ENCODE measurements around the gene ZNF219. TPM values are rescaled to one million over a fixed set of nuclear protein-coding genes. Genes with fewer than 3 reads are reported as not detected.

Gene ZNF219
- polyA plus RNA-seq, 2 donors: 39.9 to 42.2 TPM

- Histone ChIP-seq H3K36me3 (ENCODE audit: control insufficient read depth in 2 of 2, insufficient read depth in 2 of 2, low read length in 1 of 2) (peaks cover 0 to 7% of the 10 kb centered on the region in 2 donors), H3K4me3 (ENCODE audit: low read depth in 1 of 2, low read length in 2 of 2) (no peak overlapping the region), H3K27me3 (ENCODE audit: control insufficient read depth in 1 of 2, insufficient read depth in 2 of 2, low read length in 2 of 2) (no peaks in the 10 kb centered on the region), H3K4me1 (ENCODE audit: control insufficient read depth in 2 of 2, insufficient read depth in 2 of 2, low read length in 1 of 2) (no peaks in the 10 kb centered on the region), H3K9me3 (ENCODE audit: control insufficient read depth in 2 of 2, insufficient read depth in 1 of 2, low read depth in 1 of 2, low read length in 1 of 2) (no peaks in the 10 kb centered on the region), H3K27ac (ENCODE audit: low read depth in 2 of 2, low read length in 1 of 2) (no peak overlapping the region)
- WGBS, 2 donors: 87 to 88% methylated on average over 5 of the region's 5 CpGs
Measured at GRCh38 chr14:21078287-21078686, 20.2 kb downstream of the ZNF219 start.

GRCh38 chr14:21077672-21078071 is 20.8 kb downstream of the ZNF219 start:
- WGBS, 2 donors: 79 to 85% methylated on average over 2 of the region's 2 CpGs
- peaks cover 0 to 7% of the 10 kb centered on the region in 2 donors for H3K36me3 ChIP-seq (ENCODE audit: control insufficient read depth in 2 of 2, insufficient read depth in 2 of 2, low read length in 1 of 2)
- no peaks in the 10 kb centered on the region for H3K27me3 ChIP-seq (ENCODE audit: control insufficient read depth in 1 of 2, insufficient read depth in 2 of 2, low read length in 2 of 2)

DNA sequence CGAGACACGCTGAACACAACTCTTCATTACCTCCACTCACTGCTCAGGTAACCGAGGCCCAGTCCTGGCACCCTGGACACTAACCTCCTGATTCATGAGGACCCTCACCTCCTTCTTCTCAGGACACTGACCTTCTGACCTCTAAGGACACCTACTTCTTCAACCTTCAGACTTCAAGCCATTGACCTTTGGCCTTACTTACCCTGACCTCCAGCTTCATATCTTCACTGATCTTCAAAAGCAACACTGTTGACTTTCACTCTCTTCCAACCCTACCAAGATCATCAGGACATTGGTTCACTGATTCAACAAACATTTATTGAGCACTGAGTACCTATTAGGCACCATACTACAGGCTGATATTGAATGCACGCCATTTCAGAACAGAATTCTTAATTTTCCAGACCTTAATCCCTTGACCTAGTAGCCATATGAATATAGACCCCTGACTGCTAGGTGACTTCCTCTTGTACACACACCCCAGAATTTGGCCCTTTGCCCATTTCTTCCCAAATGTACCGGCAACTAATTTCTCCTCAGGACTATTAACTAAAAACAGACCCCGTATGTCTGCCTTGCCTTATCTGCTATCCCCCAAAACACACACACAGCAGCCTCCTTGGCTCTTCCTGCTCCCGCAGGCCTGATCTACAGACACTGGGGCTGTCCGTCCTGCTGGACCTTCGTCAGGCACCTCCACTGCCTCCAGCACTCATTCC is 22.6 kb downstream of the ZNF219 start:
- no peak overlapping the region for H3K27ac ChIP-seq (ENCODE audit: low read depth in 2 of 2, low read length in 1 of 2)
- WGBS, 2 donors: 88 to 91% methylated on average over 9 of the region's 9 CpGs
- no peak overlapping the region for H3K4me3 ChIP-seq (ENCODE audit: low read depth in 1 of 2, low read length in 2 of 2)
- H3K36me3 ChIP-seq (ENCODE audit: control insufficient read depth in 2 of 2, insufficient read depth in 2 of 2, low read length in 1 of 2): no peaks in the 10 kb centered on the region
- H3K9me3 ChIP-seq (ENCODE audit: control insufficient read depth in 2 of 2, insufficient read depth in 1 of 2, low read depth in 1 of 2, low read length in 1 of 2): no peaks in the 10 kb centered on the region
- H3K4me1 ChIP-seq (ENCODE audit: control insufficient read depth in 2 of 2, insufficient read depth in 2 of 2, low read length in 1 of 2): no peaks in the 10 kb centered on the region
- no peaks in the 10 kb centered on the region for H3K27me3 ChIP-seq (ENCODE audit: control insufficient read depth in 1 of 2, insufficient read depth in 2 of 2, low read length in 2 of 2)

More at GRCh38 chr14:21077672-21078071, 20.8 kb downstream of the ZNF219 start:
- Histone ChIP-seq H3K4me3 (ENCODE audit: low read depth in 1 of 2, low read length in 2 of 2) (no peak overlapping the region), H3K4me1 (ENCODE audit: control insufficient read depth in 2 of 2, insufficient read depth in 2 of 2, low read length in 1 of 2) (no peaks in the 10 kb centered on the region), H3K9me3 (ENCODE audit: control insufficient read depth in 2 of 2, insufficient read depth in 1 of 2, low read depth in 1 of 2, low read length in 1 of 2) (no peaks in the 10 kb centered on the region), H3K27ac (ENCODE audit: low read depth in 2 of 2, low read length in 1 of 2) (no peak overlapping the region)

DNA sequence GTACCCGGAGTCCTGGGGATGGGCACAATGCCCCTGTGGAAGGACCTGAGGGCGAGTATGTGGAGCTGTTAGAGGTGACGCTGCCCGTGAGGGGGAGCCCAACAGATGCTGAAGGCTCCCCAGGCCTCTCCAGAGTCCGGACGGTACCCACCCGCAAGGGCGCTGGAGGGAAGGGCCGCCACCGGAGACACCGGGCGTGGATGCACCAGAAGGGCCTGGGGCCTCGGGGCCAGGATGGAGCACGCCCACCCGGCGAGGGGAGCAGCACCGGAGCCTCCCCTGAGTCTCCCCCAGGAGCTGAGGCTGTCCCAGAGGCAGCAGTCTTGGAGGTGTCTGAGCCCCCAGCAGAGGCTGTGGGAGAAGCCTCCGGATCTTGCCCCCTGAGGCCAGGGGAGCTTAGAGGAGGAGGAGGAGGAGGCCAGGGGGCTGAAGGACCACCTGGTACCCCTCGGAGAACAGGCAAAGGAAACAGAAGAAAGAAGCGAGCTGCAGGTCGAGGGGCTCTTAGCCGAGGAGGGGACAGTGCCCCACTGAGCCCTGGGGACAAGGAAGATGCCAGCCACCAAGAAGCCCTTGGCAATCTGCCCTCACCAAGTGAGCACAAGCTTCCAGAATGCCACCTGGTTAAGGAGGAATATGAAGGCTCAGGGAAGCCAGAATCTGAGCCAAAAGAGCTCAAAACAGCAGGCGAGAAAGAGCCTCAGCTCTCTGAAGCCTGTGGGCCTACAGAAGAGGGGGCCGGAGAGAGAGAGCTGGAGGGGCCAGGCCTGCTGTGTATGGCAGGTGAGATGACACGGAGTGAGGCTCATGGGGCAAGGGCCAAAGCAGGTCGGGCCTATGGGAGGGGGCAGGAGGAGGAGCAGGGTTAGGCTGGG is 23.8 kb downstream of the ZNF219 start:
- Histone ChIP-seq H3K9me3 (ENCODE audit: control insufficient read depth in 2 of 2, insufficient read depth in 1 of 2, low read depth in 1 of 2, low read length in 1 of 2) (no peaks in the 10 kb centered on the region), H3K4me3 (ENCODE audit: low read depth in 1 of 2, low read length in 2 of 2) (no peak overlapping the region), H3K36me3 (ENCODE audit: control insufficient read depth in 2 of 2, insufficient read depth in 2 of 2, low read length in 1 of 2) (no peaks in the 10 kb centered on the region), H3K4me1 (ENCODE audit: control insufficient read depth in 2 of 2, insufficient read depth in 2 of 2, low read length in 1 of 2) (no peaks in the 10 kb centered on the region), H3K27ac (ENCODE audit: low read depth in 2 of 2, low read length in 1 of 2) (no peak overlapping the region), H3K27me3 (ENCODE audit: control insufficient read depth in 1 of 2, insufficient read depth in 2 of 2, low read length in 2 of 2) (no peaks in the 10 kb centered on the region)
- WGBS, 2 donors: 86 to 90% methylated on average over 22 to 26 of the region's 26 CpGs

DNA sequence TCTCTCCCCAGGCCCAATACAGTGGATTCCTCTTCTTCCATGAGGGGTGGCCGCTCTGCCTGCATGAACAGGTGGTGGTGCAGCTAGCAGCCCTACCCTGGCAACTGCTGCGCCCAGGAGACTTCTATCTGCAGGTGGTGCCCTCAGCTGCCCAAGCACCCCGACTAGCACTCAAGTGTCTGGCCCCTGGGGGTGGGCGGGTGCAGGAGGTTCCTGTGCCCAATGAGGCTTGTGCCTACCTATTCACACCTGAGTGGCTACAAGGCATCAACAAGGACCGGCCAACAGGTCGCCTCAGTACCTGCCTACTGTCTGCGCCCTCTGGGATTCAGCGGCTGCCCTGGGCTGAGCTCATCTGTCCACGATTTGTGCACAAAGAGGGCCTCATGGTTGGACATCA is 24.5 kb downstream of the ZNF219 start:
- Histone ChIP-seq H3K9me3 (ENCODE audit: control insufficient read depth in 2 of 2, insufficient read depth in 1 of 2, low read depth in 1 of 2, low read length in 1 of 2) (no peaks in the 10 kb centered on the region), H3K4me1 (ENCODE audit: control insufficient read depth in 2 of 2, insufficient read depth in 2 of 2, low read length in 1 of 2) (peaks cover 0 to 6% of the 10 kb centered on the region in 2 donors), H3K27me3 (ENCODE audit: control insufficient read depth in 1 of 2, insufficient read depth in 2 of 2, low read length in 2 of 2) (peaks cover 0 to 3% of the 10 kb centered on the region in 2 donors), H3K27ac (ENCODE audit: low read depth in 2 of 2, low read length in 1 of 2) (no peak overlapping the region), H3K36me3 (ENCODE audit: control insufficient read depth in 2 of 2, insufficient read depth in 2 of 2, low read length in 1 of 2) (no peaks in the 10 kb centered on the region), H3K4me3 (ENCODE audit: low read depth in 1 of 2, low read length in 2 of 2) (no peak overlapping the region)
- 82 to 87% methylated on average over 9 of the region's 9 CpGs for WGBS, 2 donors

- Histone ChIP-seq H3K27me3 (ENCODE audit: control insufficient read depth in 1 of 2, insufficient read depth in 2 of 2, low read length in 2 of 2) (peaks cover 0 to 3% of the 10 kb centered on the region in 2 donors), H3K4me1 (ENCODE audit: control insufficient read depth in 2 of 2, insufficient read depth in 2 of 2, low read length in 1 of 2) (peaks cover 0 to 6% of the 10 kb centered on the region in 2 donors), H3K36me3 (ENCODE audit: control insufficient read depth in 2 of 2, insufficient read depth in 2 of 2, low read length in 1 of 2) (no peaks in the 10 kb centered on the region), H3K27ac (ENCODE audit: low read depth in 2 of 2, low read length in 1 of 2) (peak overlapping the region in 1 of 2 donors; percentile 54), H3K4me3 (ENCODE audit: low read depth in 1 of 2, low read length in 2 of 2) (no peak overlapping the region), H3K9me3 (ENCODE audit: control insufficient read depth in 2 of 2, insufficient read depth in 1 of 2, low read depth in 1 of 2, low read length in 1 of 2) (no peaks in the 10 kb centered on the region)
- WGBS, 2 donors: 76 to 88% methylated on average over 9 of the region's 9 CpGs
Measured at GRCh38 chr14:21072781-21073339, 25.6 kb downstream of the ZNF219 start.

- WGBS, 2 donors: 43 to 54% methylated on average over 4 of the region's 4 CpGs
- peaks cover 0 to 3% of the 10 kb centered on the region in 2 donors for H3K27me3 ChIP-seq (ENCODE audit: control insufficient read depth in 1 of 2, insufficient read depth in 2 of 2, low read length in 2 of 2)
- no peaks in the 10 kb centered on the region for H3K9me3 ChIP-seq (ENCODE audit: control insufficient read depth in 2 of 2, insufficient read depth in 1 of 2, low read depth in 1 of 2, low read length in 1 of 2)
Measured at GRCh38 chr14:21072031-21072473, 26.4 kb downstream of the ZNF219 start.

GRCh38 chr14:21071225-21072030 is 27.0 kb downstream of the ZNF219 start:
- Histone ChIP-seq H3K27ac (ENCODE audit: low read depth in 2 of 2, low read length in 1 of 2) (peak overlapping the region; percentile 73 to 78), H3K4me1 (ENCODE audit: control insufficient read depth in 2 of 2, insufficient read depth in 2 of 2, low read length in 1 of 2) (peaks cover 0 to 6% of the 10 kb centered on the region in 2 donors), H3K9me3 (ENCODE audit: control insufficient read depth in 2 of 2, insufficient read depth in 1 of 2, low read depth in 1 of 2, low read length in 1 of 2) (no peaks in the 10 kb centered on the region), H3K36me3 (ENCODE audit: control insufficient read depth in 2 of 2, insufficient read depth in 2 of 2, low read length in 1 of 2) (no peaks in the 10 kb centered on the region), H3K27me3 (ENCODE audit: control insufficient read depth in 1 of 2, insufficient read depth in 2 of 2, low read length in 2 of 2) (peaks cover 0 to 3% of the 10 kb centered on the region in 2 donors), H3K4me3 (ENCODE audit: low read depth in 1 of 2, low read length in 2 of 2) (peak overlapping the region; percentile 52 to 60)
- WGBS, 2 donors: 1 to 2% methylated on average over 30 to 37 of the region's 37 CpGs

More at GRCh38 chr14:21072031-21072473, 26.4 kb downstream of the ZNF219 start:
- Histone ChIP-seq H3K27ac (ENCODE audit: low read depth in 2 of 2, low read length in 1 of 2) (peak overlapping the region in 1 of 2 donors; percentile 78), H3K4me3 (ENCODE audit: low read depth in 1 of 2, low read length in 2 of 2) (no peak overlapping the region), H3K36me3 (ENCODE audit: control insufficient read depth in 2 of 2, insufficient read depth in 2 of 2, low read length in 1 of 2) (no peaks in the 10 kb centered on the region), H3K4me1 (ENCODE audit: control insufficient read depth in 2 of 2, insufficient read depth in 2 of 2, low read length in 1 of 2) (peaks cover 0 to 6% of the 10 kb centered on the region in 2 donors)
